CD14-positive monocyte (primary cell): ENCODE data around the gene ZNF382. TPM values are rescaled to one million over a fixed set of nuclear protein-coding genes. Genes with fewer than 3 reads are reported as not detected.

Source experiments
- DNase-seq, 3 donors: peaks; one replicate each; pipeline ENCODE4 v3.0.0-alpha.2; 2011 to 2022
- H2AFZ ChIP-seq: 2 replicates; pipeline ENCODE4 v1.6.0; 2012; ENCODE audit warnings: mild to moderate bottlenecking, low read depth, low read length, inconsistent platforms; ENCODE audit not compliant: insufficient read depth, poor library complexity, severe bottlenecking
- H3K27ac ChIP-seq, 2 donors: 1 replicate in 1 of 2; 2 replicates in 1 of 2; pipeline ENCODE4 v1.5.1; 2012 to 2013; ENCODE audit warnings: low read length in 2 of 2, control low read depth in 1 of 2, inconsistent platforms in 1 of 2, low read depth in 1 of 2, mild to moderate bottlenecking in 1 of 2
- H3K27me3 ChIP-seq, 2 donors: one replicate each; pipeline versions ENCODE4 v1.6.0 to v1.6.1; 2011 to 2013; ENCODE audit warnings: low read length in 2 of 2; ENCODE audit not compliant: control insufficient read depth in 2 of 2, insufficient read depth in 2 of 2
- H3K36me3 ChIP-seq, 2 donors: replicated peaks in 1 of 2; 1 replicate in 1 of 2; 2 replicates in 1 of 2; pipeline versions ENCODE4 v1.5.1 to v1.6.1; 2012 to 2013; ENCODE audit warnings: low read length in 2 of 2, control low read depth in 1 of 2, inconsistent platforms in 1 of 2, mild to moderate bottlenecking in 1 of 2; ENCODE audit not compliant: insufficient read depth in 2 of 2, control insufficient read depth in 1 of 2
- H3K4me1 ChIP-seq, 2 donors: 1 replicate in 1 of 2; 2 replicates in 1 of 2; pipeline versions ENCODE4 v1.5.1 to v1.6.1; 2012 to 2013; ENCODE audit warnings: low read length in 2 of 2, control low read depth in 1 of 2, inconsistent platforms in 1 of 2, mild to moderate bottlenecking in 1 of 2, moderate library complexity in 1 of 2; ENCODE audit not compliant: insufficient read depth in 2 of 2, control insufficient read depth in 1 of 2
- H3K4me2 ChIP-seq: replicated peaks from 2 replicates; pipeline ENCODE3; 2012; ENCODE audit warnings: low read length, moderate library complexity, mild to moderate bottlenecking; ENCODE audit not compliant: poor library complexity, severe bottlenecking; ENCODE audit errors: extremely low read depth
- H3K4me3 ChIP-seq, 3 experiments: fragments of 200-600 bp in 1 of 3; sonication (generic) in 1 of 3; replicated peaks in 1 of 3; 1 replicate in 2 of 3; 2 replicates in 1 of 3; pipeline ENCODE4 v1.5.1; 2011 to 2013; ENCODE audit warnings: low read length in 3 of 3, mild to moderate bottlenecking in 3 of 3, control low read depth in 2 of 3, low read depth in 2 of 3, inconsistent platforms in 1 of 3, moderate library complexity in 1 of 3
- H3K79me2 ChIP-seq: 2 replicates; pipeline ENCODE4 v1.6.0; 2012; ENCODE audit warnings: mild to moderate bottlenecking, control low read depth, inconsistent platforms, low read length, moderate library complexity; ENCODE audit not compliant: insufficient read depth
- H3K9ac ChIP-seq: 2 replicates; pipeline ENCODE4 v1.6.0; 2017; ENCODE audit warnings: low read length, mild to moderate bottlenecking; ENCODE audit not compliant: insufficient read depth, poor library complexity, severe bottlenecking
- H3K9me3 ChIP-seq, 2 donors: replicated peaks in 1 of 2; 1 replicate in 1 of 2; 2 replicates in 1 of 2; pipeline versions ENCODE4 v1.5.1 to v1.6.1; 2012 to 2013; ENCODE audit warnings: low read length in 2 of 2, control low read depth in 1 of 2; ENCODE audit not compliant: control insufficient read depth in 1 of 2, insufficient read depth in 1 of 2
- H4K20me1 ChIP-seq: 2 replicates; pipeline ENCODE4 v1.6.0; 2012; ENCODE audit warnings: mild to moderate bottlenecking, low read length, control low read depth, moderate library complexity; ENCODE audit not compliant: insufficient read depth
- H3K27ac Mint-ChIP-seq, 7 donors: one replicate each; pipeline ENCODE4 v1.8.0; 2020; ENCODE audit warnings: mild to moderate bottlenecking in 7 of 7, mixed read lengths in 7 of 7, moderate library complexity in 6 of 7, inconsistent platforms in 2 of 7
- H3K27me3 Mint-ChIP-seq, 3 donors: one replicate each; pipeline ENCODE4 v1.8.0; 2021 to 2022; ENCODE audit warnings: low read depth in 3 of 3, mild to moderate bottlenecking in 3 of 3, mixed read lengths in 3 of 3, moderate library complexity in 3 of 3, inconsistent platforms in 1 of 3
- H3K36me3 Mint-ChIP-seq, 2 donors: one replicate each; pipeline ENCODE4 v1.8.0; 2020; ENCODE audit warnings: mixed read lengths in 2 of 2, inconsistent platforms in 1 of 2, mild to moderate bottlenecking in 1 of 2
- H3K4me1 Mint-ChIP-seq: one replicate; pipeline ENCODE4 v1.8.0; 2020; ENCODE audit warnings: mild to moderate bottlenecking, mixed read lengths
- H3K4me3 Mint-ChIP-seq, 2 donors: one replicate each; pipeline ENCODE4 v1.8.0; 2020; ENCODE audit warnings: mild to moderate bottlenecking in 2 of 2, mixed read lengths in 2 of 2, moderate library complexity in 1 of 2
- H3K9me3 Mint-ChIP-seq, 7 donors: one replicate each; pipeline ENCODE4 v1.8.0; 2020 to 2022; ENCODE audit warnings: mixed read lengths in 7 of 7, mild to moderate bottlenecking in 6 of 7, moderate library complexity in 6 of 7, inconsistent platforms in 2 of 7
- WGBS: methylation state at CpG from one replicate; pipeline ENCODE4 v1.1.5; 2013; ENCODE audit warnings: missing lambda C conversion rate; ENCODE audit not compliant: insufficient coverage; 5-methylcytosine and 5-hydroxymethylcytosine counted together
- intact Hi-C, 2 donors: fragments of 100-400 bp; cut with micrococcal nuclease; formaldehyde crosslinking; loops; one replicate each; pipeline versions ENCODE4 v1.15.0 to v1.15.1; 2023
- polyA plus RNA-seq, 3 donors: library from polyadenylated mRNA; depleted of rRNA in 1 of 3; unstranded in 2 of 3; stranded (reverse) in 1 of 3; fragments of 300-500 nt in 2 of 3; fragments of >200 nt in 1 of 3; fragmentation: Illumina TruSeq in 2 of 3; gene quantifications; 1 replicate in 2 of 3; 2 replicates in 1 of 3; pipeline ENCODE4 v1.2.3, GENCODE V29; 2012 to 2021
- TF ChIP-seq, protein P1 (sequence below): fragments of 200-600 bp; IDR thresholded peaks from one replicate; pipeline ENCODE4 v1.8.0; 2022; ENCODE audit warnings: antibody characterized with exemption, mild to moderate bottlenecking

ZNF382 gene
- polyA plus RNA-seq, 3 donors: 0.37 to 0.63 TPM; not detected in 1

DNA sequence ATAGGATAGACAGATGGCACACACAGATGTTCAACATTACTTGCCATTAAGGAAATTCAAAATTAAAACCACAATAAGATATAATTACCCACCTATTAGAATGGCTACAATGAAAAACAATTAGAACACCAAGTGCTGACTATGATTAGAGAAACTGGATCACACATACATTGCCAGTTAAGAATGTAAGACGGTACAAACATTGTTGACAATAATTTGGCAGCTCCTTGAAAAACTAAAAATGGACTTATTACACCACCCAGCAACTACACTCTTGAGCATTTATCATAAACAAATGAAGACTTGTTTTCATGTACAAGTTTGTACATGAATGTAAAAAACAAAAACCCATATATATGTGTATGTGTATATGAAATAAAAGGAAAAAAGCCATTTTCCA, 47.8 kb downstream of the ZNF382 start:
- no peak overlapping the region for H3K4me2 ChIP-seq
- peaks cover 48 to 83% (median 74%) of the 10 kb centered on the region in 7 donors for H3K9me3 Mint-ChIP-seq
- no peak for DNase-seq
- H3K36me3 Mint-ChIP-seq: peaks cover 59 to 78% of the 10 kb centered on the region in 2 donors
- no peak overlapping the region for H2AFZ ChIP-seq
- H3K79me2 ChIP-seq: no peaks in the 10 kb centered on the region
- H3K4me3 ChIP-seq: no peak overlapping the region
- TF ChIP-seq, protein P1, sequence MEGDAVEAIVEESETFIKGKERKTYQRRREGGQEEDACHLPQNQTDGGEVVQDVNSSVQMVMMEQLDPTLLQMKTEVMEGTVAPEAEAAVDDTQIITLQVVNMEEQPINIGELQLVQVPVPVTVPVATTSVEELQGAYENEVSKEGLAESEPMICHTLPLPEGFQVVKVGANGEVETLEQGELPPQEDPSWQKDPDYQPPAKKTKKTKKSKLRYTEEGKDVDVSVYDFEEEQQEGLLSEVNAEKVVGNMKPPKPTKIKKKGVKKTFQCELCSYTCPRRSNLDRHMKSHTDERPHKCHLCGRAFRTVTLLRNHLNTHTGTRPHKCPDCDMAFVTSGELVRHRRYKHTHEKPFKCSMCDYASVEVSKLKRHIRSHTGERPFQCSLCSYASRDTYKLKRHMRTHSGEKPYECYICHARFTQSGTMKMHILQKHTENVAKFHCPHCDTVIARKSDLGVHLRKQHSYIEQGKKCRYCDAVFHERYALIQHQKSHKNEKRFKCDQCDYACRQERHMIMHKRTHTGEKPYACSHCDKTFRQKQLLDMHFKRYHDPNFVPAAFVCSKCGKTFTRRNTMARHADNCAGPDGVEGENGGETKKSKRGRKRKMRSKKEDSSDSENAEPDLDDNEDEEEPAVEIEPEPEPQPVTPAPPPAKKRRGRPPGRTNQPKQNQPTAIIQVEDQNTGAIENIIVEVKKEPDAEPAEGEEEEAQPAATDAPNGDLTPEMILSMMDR: no peak
- WGBS: 100% methylated on average over 1 of the region's 1 CpG
- no peak overlapping the region for H3K27ac ChIP-seq
- intact Hi-C loops: no loop called here
- H3K4me1 ChIP-seq: no peaks in the 10 kb centered on the region
- H3K36me3 ChIP-seq: peaks cover 39 to 82% of the 10 kb centered on the region in 2 donors
- no peak overlapping the region for H3K4me3 Mint-ChIP-seq
- H3K27ac Mint-ChIP-seq: no peak overlapping the region
- H4K20me1 ChIP-seq: no peaks in the 10 kb centered on the region
- no peak overlapping the region for H3K9ac ChIP-seq
- no peaks in the 10 kb centered on the region for H3K27me3 Mint-ChIP-seq
- no peaks in the 10 kb centered on the region for H3K4me1 Mint-ChIP-seq
- H3K27me3 ChIP-seq: no peaks in the 10 kb centered on the region
- H3K9me3 ChIP-seq: peaks cover 67 to 94% of the 10 kb centered on the region in 2 donors

DNA sequence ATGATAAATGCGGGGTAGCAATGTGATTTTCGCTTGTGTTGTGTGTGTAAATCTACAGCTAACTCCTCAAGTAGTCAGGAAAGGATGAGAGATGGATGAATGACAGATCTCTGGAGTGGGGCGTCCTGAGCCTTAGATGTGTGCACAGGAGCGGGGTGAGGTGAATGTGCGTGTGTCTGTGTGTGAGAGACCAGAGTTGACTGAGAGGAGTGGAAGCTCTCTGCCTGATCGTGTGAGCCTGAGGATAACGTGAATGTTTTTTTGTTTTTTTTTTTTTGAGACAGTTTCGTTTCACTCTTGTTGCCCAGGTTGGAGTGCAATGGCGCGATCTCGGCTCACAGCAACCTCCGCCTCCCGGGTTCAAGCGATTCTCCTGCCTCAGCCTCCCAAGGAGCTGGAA, 60.7 kb downstream of the ZNF382 start:
- Histone ChIP-seq H3K4me2 (peak overlapping the region; percentile 82), H3K79me2 (no peaks in the 10 kb centered on the region), H3K9ac (no peak overlapping the region), H3K4me1 (peaks cover 8 to 14% of the 10 kb centered on the region in 2 donors), H4K20me1 (no peaks in the 10 kb centered on the region), H3K27ac (no peak overlapping the region), H3K36me3 (peaks cover 9 to 24% of the 10 kb centered on the region in 2 donors), H3K4me3 (peak overlapping the region; percentile 58 to 85 (median 79)), H3K9me3 (peaks cover 55 to 69% of the 10 kb centered on the region in 2 donors), H3K27me3 (no peaks in the 10 kb centered on the region), H2AFZ (peak overlapping the region; percentile 91)
- no peak for DNase-seq
- WGBS: 80% methylated on average over 1 of the region's 14 CpGs
- intact Hi-C loops: loop anchor here (5.0 to 10.0 kb wide), 6 partner anchors 94 to 186 kb away; partner anchors contain the start of genes ZNF260 (in 2 of the 2), ZNF529 (in 2 of the 2), ZNF345 (in 1 of the 2) and ZNF790 (in 1 of the 2)
- Mint-ChIP-seq H3K4me3 (peak overlapping the region; percentile 97 to 100), H3K4me1 (peaks cover 13% of the 10 kb centered on the region), H3K27ac (peak overlapping the region in 1 of 7 donors; percentile 16), H3K9me3 (peaks cover 38 to 86% (median 84%) of the 10 kb centered on the region in 7 donors), H3K36me3 (peaks cover 25 to 39% of the 10 kb centered on the region in 2 donors), H3K27me3 (peaks cover 2 to 5% (median 3%) of the 10 kb centered on the region in 3 donors)
- TF ChIP-seq, protein P1: no peak
